GM21717 (cell line): ENCODE data around the gene MEAK7.

Experiments
- ATAC-seq: cut with Tn5 transposase; IDR thresholded peaks from one replicate; pipeline ENCODE4 v1.9.1; 2021; ENCODE audit warnings: mild to moderate bottlenecking, moderate library complexity; ENCODE audit not compliant: unreplicated experiment

Gene MEAK7

DNA sequence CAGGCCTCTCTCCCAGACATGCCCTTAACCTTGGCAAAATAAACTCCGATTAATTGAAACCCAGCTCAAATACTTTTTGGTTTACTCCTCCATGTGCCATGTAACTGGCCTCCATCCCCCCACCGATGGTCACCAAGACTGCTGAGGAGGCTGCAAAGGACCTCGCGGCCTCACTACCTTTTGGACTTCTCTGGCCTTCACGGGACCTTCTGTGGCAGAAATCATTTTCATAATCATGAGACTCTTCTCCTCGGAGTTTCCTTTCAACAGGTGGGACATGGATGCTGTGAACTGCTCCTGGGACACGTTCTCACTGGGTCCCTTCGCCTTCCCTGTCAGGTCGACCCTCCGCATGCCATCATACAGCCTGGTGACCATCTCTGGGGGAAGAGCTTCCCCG is 9.0 kb downstream of the MEAK7 start:
- ATAC-seq, result no peak

DNA sequence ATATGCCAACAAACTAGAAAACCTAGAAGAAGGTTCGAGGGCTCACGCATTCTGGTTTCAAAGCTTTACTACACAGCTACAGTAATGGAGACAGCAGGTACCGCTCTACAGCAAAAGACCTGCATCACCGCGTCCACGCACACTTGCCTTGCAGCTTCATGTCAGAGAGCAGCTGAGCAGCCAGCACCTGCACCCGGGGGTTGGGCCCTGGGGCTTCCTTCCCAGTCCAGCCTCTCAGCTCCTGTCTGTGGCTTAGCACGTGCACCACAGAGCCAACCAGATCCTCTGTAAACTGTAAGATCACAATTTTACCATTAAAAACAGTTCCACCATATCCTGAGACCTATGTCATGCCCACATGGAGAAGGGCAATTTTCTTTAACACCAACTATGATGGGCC is 15.3 kb downstream of the MEAK7 start:
- no peak for ATAC-seq

DNA sequence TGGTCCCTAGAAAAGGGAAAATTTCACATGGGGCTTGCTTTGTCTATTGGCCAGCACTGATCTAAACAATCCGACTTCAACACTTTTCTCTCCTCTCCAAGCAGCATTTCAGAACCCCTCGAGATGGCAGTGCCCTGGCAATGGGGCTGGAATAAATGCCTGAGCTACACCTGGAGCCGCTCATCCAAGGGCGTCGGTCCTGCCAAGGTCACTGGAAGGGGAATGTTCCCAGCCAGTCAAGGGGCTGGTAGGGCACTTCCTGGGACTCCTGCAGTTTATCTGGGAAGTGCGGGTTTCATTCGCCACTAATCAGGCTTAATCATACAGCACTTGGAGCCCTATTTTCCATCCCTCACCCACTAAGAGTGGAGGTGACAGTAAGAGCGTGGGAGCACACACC is 17.1 kb downstream of the MEAK7 start:
- no peak for ATAC-seq

DNA sequence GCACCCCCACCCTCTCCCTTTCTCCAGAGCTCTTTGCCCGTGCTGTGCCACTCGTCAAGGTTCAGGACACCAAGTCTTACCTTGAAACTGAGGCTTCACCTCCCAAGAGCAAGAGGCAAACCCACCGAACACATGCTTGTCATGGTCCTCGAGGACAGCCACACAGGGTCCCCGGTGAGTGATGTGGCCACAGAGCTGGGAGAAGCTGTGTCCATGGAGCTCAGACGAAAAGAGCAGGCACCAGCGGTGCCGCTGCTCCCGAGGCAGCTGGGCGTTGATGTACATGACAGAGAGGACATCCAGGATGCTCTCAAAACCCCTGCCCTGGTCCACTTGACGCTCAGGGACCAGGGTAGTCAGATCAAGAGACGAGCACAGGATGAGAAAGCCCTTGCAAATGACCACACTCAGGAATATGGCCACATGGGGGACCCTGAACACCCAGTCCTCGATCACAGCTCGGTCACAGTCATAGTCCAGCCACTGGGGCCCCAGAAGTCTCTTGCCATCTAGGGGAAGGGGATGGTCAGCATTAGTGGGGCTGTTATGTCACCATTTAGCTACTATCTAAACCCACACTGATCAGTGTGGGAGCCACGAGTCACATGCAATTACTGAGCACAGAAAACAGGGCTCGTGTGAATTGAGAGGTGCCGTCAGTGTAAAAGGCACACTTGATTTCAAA is 17.8 kb downstream of the MEAK7 start:
- ATAC-seq, result no peak

DNA sequence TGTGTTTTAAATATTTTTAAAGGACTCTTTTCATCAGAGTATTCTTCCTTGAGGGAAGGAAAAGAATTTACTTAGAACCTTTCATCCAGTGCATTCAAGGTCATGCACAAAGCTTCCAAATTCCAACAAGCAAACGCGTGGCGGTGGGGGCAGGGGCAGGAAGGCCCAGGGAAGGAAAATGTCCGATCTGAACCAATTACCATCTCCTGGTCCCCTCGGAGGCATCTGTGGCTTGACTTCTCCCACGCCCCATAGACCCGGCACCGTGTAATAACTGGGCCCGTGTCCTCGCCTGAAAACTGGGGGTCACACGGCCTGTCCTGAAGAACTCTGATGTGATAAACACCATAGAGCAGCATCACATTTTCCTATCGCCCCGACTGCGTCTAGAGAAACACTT is 18.3 kb downstream of the MEAK7 start:
- ATAC-seq, result no peak

DNA sequence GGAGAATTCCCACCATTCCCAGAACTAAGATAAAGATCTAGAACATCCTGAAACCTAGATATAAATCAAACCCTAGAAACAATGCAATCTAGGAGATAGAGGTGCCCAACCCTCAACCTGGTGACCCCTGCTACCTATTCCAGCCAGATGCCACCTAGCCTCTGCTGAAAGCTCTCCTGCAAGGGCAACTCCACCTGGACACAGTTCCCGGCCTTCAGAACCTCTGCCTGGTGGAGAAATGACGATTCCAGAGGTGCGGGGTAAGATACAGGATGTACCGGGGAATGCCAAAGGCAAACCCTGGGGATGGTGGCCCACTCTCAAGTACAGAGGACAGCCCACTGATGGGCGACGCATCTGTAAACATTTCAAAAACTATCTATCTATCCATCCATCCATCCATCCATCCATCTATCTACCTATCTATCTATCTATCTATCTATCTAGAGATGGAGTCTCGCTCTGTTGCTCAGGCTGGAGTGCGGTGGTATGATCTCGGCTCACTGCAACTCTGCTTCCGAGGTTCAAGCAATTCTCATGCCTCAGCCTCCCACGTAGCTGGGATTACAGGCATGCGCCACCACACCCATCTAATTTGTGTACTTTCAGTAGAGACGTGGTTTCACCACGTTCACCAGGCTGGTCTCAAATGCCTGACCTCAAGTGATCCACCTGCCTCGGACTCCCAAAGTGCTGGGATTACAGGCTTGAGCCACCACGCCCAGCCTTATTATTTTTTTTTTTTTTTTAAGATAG is 19.0 kb downstream of the MEAK7 start:
- ATAC-seq, result no peak

DNA sequence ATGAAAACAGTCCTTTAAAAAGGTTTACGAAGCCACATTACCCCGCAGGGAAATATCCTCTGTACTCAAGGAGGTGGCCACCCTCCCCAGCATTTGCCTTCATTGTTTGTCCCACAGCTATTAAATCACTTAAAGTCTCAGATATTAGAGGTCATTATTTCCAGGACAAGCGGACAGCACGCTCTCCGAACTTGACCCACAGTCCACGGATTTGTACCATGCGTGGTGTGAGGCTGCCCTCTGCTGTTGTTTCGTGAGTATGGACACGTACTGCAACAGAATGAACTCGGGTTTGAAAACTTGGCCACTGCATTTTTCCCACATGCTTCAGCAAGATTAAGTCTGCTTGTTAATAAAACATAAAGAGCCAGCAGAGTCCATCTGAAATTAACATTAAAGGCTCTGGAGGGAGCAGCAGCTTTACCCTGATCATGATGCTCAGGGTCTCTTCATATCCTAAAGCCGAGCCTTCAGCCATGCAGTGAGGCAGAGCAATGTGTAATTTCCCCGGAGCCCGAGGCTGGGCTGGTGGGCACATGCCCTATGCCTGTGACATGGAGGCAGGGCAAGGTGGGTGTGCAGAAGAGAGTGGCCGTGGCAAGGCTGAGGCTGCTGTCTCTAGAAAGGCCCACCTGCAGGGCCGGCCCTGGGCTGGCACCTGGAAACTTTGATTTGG is 19.7 kb downstream of the MEAK7 start:
- no peak for ATAC-seq

DNA sequence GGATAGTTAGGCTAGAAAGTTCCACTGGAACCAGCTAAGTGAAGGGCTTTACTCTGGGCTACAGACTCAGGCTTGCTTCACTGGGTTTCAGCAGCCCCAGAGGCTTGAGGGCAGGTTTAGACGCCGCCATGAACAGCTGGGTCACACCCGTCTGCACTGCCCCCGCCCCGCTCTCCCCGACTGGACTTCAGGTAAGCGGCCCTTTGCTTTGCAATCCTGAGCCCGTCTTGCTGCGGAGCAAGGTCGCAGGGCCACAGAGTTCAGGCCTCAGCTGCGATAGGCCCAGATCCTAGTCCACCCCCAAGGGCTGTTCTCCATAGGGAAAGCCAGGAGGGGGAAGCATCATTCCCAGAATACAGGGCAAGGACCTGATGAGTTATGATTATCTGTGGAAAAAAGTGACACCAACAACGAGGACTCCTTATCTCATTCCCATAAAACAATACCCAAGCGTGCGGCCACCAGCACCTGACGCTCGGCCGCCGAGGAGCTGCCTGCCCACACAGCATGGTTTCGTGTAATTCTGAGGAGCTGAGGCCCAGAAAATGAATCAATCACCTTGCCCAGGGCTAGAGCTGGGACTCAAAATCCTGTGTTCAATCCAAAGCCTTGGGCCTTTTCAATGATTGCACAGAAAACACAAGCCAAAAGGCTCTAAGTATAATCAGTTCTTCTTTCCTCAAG is 20.4 kb downstream of the MEAK7 start:
- no peak for ATAC-seq

DNA sequence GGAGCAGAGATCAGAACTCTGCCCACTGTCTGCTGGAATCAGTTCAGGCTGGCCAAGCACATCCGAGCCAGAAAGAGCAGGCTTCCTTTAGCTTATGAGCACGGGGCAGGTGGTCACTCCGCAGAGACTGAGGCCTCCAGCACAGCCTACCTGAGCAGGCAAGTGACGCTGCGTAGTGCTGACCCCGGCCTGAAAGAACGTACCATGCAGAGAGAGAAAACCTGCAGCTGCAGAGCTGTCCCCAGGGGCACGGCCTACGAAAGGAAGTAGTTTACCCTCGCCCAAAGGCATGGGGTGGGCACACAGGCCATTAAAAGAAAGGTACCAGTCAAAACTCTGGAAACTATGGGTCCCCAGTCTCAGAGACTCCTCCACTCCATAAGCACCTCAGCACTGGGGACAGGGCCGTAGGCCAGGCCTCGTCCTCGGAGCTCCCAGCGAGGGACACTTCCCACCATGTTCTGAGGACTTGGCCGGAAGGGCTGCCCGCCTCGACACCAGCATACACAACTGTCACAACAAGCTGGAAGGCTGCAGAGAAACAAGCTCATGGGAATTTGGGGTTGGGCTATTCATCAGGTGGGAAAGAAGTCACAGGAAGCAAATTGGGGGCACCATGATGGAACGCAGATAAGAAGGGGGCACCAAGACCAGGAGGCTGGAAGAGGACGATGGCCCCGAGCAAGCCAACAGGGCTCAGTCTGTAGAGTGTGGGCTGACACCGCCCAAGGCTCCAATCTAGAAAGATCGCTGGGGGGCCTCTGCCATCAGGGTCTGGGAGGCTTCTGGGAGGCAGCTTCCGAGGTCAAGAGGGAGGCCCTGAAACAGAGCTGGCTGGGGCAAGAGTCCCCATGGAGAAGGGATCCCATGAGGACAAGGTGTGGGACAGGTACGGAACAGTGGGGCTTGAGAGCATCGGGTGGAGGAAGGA is 21.2 kb downstream of the MEAK7 start:
- no peak for ATAC-seq

DNA sequence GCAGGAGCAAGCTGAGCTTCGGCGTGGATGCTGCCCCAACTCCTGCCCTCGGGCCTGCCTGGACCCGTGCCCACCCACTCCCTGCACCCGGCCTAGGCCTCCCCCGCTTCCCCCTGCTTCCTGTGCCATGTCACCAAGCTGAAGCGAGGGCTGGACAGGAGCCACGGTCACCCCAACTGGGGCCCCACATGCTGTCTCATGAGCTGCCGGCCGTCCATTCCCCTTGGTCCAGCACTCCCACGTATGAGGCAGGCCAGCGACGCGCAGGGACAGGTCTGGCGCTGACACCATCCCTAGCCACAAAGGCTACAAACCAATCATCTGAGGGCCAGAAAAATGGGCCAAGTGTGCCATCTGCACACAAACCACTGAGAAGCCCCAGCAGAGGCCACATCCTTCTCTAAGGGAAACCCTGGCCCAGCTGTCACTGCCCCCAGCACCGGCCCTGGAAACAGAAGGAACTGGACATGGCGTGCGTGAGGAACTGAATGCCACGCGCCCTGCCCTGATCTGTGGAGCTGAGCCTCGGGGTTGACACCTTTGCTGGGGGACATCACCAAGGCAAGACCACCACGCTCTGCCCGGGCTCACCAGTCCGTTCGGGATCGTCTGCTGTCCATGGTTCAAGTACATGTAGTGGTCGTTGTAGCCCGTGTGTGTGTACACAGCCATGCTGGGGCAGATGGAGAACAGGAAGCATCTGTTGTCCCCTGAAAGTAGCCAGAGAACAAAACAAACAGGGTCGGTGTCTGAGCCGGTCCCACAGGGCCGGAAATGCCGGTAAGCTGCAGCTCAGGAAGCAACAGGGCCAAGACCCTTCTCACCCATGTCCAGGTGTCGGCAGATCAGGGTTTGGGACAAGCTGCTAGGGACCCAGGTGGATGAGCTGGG is 22.2 kb downstream of the MEAK7 start:
- ATAC-seq, result no peak

DNA sequence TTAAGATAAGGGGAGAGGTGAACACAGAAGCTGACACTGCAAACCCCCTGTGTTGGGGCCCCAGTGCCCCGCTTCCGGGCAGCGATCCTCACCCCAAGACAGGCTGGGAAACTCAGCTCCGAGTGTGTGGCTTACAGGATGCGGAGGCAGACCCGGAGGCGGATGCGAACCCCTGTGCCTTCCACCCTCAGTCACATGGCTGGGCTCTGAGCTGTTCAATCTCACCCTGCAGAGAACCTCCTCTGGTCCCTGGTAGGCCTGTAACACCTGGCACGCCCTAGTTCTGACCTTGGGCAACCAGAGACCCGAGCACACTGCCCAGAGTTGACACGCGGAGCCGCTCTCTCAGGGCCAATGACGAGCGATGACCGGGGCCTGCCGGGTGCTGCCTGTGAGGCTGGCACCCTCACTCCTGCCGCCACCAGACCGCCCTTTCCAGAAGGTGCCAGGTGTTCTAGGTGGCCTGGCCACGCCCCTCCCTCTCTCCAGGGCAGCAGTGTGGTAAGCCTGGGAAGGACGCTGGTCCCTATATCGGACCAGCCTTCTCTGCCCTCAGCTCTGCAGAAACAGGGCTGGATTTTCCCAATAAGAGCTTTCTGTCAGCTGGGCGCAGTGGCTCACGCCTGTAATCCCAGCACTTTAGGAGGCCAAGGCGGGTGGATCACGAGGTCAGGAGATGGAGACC is 23.3 kb downstream of the MEAK7 start:
- ATAC-seq, result no peak

DNA sequence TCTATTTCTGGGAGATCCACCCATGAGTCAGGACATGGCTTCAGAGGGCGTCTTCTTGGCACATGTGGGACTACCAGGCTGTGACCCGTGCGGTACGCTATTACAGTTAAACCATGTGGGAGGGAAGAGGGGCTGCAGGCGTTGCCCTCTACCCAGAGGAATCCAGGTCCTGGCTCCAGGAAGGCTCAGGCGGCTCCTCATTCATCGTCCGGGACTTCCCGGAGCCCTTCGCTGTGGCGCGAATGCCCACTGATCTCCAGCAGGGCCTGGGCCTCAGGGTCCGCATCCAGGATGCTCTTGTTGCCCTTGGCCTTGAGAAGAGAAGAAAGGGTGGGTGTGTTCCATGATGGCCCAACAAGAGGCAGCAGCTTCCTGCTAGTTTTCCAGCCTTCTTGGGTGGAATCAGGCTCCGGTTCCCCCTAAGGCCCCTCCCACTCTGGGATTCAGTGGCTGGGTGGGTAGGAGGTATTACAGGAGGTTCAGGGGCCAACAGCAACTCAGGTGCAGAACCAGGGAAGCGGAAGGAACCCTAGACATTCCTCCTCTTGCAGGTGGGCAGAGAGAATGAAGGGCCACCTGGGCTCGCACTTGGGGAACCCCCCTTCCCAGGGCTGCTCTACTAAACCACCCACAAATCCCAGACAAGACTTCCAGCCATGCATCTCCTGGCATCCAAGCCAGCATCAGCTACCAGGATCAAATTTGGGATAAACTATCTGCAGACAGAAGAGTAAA is 24.6 kb downstream of the MEAK7 start:
- no peak for ATAC-seq

DNA sequence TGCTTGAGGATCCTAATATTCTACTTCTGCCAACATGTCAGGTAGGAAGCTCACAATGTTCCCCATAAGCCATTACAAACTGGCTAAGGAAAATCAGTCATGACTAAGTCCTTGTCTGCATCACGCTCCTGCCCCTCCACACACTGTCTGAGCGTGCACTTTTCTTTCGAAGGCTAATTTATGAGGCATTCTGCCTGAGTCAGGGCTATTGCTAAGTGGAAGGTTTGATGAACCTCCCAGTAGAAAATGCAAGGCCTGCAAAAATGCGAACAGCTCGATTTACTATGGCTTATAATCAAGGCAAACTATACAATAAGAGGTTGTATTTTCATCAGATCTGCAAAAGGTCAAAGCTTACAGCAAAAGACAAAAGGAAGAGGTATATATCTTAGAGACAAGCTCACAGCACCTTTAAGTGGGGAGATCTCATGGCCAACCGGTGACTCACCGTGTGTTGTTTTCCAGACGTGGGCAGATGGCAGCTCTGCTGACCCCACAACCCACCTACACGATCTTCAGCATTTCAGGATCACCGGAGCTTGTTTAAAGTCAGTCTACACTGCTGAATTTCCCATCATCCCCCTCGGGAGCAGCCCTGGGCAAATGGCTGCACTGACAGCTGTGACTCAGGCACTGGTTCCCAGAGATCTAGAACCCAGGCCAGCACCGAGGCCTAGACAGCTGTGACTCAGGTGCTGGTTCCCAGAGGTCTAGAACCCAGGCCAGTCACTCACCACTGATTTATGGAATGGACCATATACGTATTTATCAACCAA is 26.1 kb downstream of the MEAK7 start:
- ATAC-seq, result no peak

DNA sequence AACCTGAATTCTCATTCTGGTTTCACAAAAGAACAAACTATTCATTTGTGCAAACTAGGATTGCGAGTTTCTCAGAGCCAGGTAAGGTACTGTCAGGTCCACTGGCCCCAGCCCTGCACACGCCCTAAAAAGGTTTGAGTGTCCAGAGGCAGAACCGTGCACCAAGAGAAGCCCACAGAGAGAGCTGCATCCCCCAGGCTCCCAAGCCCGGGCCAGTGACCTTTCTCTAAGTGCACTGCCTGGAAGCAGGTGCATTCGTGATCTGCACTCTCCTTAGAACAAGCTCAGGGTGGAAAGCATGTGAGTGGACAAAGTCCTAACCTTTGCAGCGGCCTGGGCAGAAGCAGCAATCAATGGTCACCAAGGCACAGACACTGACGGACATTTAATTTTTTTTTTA is 26.8 kb downstream of the MEAK7 start:
- no peak for ATAC-seq

DNA sequence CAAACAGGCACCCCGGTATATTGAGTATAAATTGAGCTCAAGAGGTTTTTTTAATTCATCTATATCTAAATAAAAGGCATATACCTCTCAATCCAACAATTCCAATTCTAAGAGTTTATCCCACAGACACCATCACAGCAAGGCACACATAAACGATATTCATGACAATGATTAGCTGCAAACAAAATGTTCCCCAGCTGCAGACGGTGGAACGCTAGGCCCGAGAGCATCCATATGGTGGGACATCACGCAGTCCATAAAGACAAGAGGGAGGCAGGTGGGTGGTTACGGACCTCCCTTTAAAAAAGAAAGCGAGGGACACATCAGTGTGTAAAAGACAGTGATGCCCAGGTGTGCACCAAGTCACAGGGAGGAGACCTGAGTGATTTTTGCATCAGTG is 28.1 kb downstream of the MEAK7 start:
- ATAC-seq, result no peak

DNA sequence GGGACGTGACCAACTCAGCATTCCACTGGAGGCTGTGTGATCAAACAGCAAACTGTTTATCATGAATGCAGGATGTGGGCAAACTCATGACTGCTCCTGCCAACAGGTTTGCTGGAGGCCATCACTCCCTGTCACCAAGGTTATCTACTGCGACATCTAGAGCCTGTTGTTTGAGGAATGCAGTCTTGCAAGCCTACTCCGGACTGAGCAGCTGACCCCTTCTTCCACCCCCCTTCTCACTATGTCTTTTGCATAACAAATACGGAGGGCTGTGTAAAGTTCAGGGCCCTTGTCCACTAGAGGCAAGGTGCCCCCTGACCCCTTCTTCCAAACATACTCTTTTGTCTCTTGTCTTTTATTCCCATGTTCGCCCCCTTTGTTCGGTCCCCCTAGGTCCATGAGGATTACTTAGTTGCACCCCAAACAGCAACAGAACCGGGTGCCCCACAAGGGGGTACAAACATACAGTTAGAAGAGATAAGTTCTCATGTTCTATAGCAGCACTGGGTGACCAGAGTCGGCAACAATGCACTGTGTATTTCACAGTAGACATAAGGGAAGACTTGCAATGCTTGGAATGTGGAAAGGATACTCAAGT is 28.7 kb downstream of the MEAK7 start:
- ATAC-seq, result no peak

DNA sequence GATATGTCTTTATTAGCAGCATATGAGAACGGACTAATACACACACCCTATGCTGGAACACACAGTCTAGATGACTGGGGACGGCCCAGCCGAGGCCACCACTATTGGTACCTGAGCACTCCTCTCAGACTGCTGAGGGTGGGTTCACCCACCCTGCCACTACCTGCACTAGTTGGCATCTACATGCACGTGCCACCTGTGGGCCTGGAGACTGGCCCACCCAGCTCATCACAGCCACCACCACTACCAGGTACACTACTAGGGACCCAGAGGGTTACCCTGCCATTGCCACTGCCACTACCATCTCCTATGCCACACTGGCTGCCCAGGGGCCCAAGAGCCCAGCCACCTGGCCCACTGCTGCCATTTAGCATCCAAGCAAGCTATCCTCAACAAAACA is 32.5 kb downstream of the MEAK7 start:
- ATAC-seq, result no peak
